Measurements from ENCODE around the gene KRTAP5-8.
"Not testable (repeated sequence)": the region's sequence is repeated elsewhere in the genome, so short reads cannot be mapped to it uniquely, and the experiment has no call there.

Gene KRTAP5-8

DNA sequence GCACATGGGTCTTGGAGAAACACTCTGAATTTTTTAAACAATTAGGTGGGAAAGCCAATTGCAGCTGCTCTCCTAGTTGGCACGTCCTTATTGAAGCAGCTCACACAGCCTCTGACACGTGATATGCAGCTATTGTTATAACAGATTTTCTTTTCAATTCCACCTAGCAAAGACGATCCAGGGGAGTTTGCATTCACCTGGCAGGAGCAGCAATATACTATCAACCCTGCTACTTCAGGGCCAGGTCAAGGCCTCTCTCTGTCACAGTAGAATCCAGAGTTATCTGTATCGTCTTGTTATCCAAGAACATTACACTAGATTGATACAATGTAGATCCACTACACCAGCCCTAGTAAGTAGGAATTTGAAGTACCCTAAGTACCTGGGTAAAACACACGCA lies 36.6 kb downstream of the KRTAP5-8 start:
- DNase-seq (ENCODE audit: low read depth), result no peak

DNA sequence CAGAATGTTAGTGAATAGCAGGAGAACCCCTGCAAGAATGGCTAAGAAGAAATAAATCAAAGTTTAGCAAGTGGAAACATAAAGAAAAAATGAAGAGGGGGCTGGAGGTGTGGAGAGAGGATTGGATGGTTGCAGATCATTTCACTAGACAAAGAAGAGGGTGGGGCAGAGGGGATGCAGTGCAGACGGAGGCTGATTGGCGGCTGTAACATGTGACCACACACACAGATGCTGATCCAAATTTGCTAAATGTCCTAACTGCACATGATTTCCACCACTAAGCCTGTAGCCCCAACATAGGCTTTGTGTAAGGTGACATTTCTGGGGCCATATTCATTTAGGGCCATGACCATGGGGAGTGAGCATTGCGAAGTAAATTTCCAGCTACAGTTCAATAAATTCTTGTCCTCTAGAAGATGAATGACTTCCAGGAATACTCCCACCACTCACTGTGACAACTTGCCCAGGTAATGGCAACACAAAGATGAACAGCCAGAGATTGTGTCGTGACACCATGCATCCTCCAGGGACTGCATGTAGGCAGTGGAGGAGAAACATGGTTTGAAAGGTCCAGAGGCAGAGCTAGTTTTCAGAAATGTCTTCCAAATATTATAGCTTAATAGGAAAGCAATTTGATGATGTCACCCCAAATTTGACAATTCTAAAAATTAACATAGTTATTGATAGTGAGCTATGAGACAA lies 38.0 kb downstream of the KRTAP5-8 start:
- no peak for DNase-seq (ENCODE audit: low read depth)

DNA sequence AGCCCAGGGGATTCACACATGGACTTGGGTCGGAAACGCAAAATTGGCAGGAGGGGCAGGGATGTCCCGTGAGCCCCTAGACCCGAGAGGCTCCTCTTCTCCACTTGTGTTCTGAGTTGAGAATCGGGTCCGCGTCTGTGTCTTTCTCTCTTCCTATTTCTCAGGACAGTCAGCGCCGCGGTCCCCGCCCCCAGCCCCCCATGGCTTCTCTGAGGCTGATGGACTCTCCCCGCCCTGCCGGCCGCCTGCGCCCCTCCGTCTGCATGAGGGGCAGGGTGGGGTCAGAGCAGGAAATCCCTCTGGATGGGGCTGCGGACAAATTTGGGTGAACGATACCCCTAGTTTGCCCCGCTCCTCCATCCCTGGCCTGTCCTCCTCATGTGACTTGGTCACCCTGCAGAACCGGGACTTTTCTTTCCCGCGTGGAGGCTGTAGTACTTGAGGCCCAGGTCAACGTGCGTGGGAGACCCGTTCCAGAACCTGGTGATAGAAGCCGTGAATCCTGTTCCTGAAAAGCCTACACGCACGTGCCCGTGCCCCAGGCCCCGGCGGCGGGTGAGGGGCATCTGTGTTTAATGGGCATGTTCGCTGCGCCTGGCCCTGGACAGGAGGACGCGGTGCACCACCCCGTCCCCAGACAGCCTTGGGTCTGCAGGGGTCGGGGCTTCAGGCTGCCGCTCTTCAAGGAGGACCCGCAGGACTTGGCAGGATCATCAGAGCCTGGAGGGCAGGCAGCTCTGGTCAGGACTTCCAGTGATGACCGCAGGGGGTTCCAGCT lies 39.1 kb downstream of the KRTAP5-8 start:
- not testable (repeated sequence) for DNase-seq (ENCODE audit: low read depth)

DNA sequence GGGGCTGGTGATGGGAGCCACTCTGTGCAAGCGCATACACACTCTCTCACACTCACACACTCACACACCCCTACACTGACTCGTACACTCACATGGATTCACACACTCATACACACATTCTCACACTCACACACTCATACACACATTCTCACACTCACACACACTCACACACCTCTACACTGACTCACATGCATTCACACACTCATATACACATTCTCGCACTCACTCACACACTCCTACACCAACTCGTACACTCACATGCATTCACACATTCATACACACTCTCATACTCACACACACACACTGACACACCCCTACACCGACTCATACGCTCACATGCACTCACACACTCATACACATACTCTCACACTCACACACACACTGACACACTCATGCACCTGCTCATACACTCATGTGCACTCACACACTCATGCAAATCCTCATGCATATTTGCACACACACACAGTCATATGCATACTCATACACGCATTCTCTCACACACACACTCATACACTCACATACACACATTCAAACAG lies 39.7 kb downstream of the KRTAP5-8 start:
- no peak for DNase-seq (ENCODE audit: low read depth)

DNA sequence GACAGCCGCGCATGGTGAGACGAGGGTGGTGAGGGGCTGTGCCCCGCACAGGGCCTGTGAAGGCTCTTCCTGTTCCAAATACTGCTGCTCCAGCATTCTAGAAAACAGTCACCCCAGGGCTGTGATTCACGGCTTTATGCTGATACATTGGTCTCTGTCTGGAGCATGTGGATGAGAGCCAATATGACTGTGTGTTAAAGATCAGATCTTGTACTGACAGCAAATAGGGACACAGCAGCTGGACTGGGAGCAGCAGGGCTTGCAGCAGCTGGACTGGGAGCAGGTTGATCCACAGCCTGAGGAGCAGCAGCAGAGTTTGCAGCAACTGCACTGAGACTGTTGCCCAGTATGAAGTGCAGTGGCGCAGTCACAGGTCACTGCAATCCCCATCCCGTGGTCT lies 41.7 kb downstream of the KRTAP5-8 start:
- not testable (repeated sequence) for DNase-seq (ENCODE audit: low read depth)

DNA sequence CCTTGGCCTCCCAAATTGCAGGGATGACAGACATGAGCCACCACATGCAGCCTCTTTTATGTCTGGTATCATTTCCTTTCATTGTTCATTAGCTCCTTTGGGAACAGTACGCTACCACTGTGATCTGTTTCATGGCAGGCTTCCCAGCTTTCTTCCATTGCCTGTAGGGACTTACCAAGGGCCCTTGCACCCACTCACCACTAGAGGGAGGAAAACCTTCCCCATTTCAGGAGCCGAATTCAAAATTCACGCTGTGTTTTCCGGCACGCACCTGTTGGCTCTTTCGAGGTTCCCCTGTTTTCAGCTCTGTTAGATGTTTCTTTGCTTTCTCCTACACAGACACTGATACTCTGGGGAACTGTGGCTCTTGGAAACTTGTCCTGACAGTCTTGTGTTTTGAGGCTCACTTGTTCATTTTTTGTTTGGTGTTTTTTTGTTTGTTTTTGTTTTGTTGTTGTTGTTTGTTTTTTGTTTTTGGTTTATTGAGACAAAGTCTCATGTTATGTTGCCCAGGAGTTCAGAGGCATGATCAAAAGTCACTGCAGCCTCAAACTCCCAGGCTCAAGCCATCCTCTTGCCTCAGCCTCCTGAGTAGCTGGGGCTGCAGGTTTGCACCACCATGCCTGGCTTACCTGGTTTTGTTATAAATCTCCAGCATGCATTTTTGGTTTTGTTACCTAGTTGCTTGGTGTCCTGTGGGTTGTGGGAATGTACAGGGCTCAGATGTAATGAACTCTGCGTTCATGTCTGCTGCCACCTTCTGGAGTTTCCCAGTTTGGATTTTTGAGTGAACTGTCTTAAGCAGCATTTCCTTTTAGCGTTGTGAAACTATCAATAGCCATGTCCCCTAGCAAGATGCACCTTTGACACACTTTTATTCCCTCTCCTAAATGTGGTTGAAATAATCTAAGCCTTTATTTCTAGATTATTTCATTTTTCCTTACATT lies 42.5 kb downstream of the KRTAP5-8 start:
- no peak for DNase-seq (ENCODE audit: low read depth)

DNA sequence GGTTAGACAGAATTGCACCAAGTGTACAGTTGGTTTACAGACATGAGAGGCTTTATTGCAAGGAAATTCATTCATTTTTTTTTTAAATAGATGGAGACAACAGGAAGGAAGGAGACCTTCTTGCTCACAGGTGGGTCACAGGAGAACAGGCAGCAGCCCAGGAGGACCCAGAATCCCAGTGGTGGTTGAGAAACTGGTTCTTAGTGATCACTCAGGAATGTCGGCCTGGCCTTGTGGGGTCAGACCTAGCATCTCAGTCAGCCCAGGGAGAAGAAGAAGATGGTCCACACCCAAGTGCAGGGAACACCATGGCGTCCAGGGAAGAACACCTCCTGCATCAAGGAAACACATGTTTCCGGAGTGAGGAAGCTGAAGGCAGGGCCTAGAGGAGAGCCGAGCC lies 44.0 kb downstream of the KRTAP5-8 start:
- no peak for DNase-seq (ENCODE audit: low read depth)

DNA sequence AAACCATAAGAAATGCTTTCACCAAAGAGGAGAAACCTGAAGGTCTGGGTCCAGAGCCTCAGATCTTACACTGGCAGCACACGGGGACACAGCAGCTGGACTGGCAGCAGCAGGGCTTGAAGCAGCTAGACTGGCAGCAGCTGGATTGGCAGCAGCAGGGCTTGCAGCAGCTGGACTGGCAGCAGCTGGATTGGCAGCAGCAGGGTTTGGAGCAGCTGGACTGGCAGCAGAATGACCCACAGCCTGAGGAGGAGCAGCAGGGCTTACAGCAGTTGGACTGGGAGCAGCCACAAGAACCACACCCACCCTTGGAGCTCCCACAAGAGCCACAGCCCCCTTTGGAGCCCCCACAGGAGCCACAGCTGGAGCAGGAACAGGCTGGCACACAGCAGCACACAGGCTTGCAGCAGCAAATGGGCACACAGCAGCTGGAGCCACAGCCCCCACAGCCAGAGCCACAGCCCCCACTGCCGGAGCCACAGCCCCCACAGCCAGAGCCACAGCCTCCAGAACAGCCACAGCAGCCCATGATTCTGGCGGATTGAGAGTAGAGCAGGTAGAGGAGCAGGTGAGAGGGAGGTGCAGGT lies 44.6 kb downstream of the KRTAP5-8 start, which contains the start of gene KRTAP5-11:
Gene KRTAP5-11 (minus strand): TSS at position 567 of the 587 bp plus-strand sequence. CDS start 38 bp downstream, at position 529.
- DNase-seq (ENCODE audit: low read depth), result no peak

DNA sequence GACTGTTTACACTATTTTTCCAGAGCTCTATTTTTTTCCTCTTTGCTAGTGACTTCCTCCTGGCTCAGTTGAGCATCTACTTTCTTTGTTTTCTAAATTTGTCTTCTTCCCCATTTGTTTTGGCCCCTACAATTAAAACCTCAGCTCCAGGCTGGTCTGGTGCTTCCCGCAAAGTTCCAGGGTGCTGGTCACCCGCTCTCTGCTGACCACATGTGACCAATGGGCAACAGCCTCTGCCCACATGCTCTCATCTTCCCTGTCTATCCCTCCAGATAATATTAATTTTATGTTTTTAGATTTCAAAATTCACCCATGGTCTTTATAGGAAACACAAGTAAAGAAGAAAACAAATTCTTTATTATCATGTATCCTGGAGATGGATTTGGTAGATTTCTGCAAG lies 45.1 kb downstream of the KRTAP5-8 start:
- DNase-seq (ENCODE audit: low read depth), result not testable (repeated sequence)

DNA sequence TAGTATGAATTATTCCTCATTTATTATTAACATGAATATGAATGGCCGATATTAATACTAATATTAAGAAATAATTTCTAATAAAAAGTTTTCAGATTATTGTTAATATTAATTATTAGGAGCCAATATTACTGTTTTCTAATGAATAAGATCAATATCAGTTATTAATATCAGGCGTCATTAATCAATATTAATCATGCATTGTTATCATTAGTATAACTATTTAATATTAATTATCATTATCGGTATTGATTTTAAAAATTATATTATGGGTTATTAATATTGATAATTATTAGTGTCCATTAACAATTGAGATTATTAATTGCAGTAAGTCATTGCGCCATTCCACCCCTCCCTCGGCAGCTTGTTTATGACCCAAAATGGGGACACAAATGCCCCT lies 47.8 kb downstream of the KRTAP5-8 start:
- DNase-seq (ENCODE audit: low read depth), result not testable (repeated sequence)

DNA sequence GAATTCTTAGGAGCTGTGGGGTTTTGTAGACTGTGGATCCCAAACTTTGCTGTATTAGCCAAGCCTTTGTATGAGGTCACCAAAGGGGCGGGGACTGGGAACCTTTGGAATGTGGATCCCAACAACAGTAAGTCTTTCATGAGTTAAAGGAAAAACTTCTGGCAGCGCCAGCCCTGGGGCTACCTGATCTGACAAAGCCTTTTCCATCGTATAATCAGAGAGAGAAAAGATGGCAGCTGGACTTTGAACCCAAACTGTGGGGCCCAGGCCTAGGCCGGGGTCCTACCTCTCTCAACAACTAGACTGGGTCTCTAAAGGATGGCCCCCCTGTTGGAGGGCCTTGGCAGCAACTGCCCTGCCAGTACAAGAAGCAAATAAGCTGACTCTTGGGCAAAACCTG lies 50.5 kb downstream of the KRTAP5-8 start:
- DNase-seq (ENCODE audit: low read depth), result not testable (repeated sequence)
